ENCODE data around the gene FXYD4. TPM values are rescaled to one million over a fixed set of nuclear protein-coding genes. Genes with fewer than 3 reads are reported as not detected.

Gene FXYD4
- total RNA-seq, 1 experiment from 2014 or later: not detected

DNA sequence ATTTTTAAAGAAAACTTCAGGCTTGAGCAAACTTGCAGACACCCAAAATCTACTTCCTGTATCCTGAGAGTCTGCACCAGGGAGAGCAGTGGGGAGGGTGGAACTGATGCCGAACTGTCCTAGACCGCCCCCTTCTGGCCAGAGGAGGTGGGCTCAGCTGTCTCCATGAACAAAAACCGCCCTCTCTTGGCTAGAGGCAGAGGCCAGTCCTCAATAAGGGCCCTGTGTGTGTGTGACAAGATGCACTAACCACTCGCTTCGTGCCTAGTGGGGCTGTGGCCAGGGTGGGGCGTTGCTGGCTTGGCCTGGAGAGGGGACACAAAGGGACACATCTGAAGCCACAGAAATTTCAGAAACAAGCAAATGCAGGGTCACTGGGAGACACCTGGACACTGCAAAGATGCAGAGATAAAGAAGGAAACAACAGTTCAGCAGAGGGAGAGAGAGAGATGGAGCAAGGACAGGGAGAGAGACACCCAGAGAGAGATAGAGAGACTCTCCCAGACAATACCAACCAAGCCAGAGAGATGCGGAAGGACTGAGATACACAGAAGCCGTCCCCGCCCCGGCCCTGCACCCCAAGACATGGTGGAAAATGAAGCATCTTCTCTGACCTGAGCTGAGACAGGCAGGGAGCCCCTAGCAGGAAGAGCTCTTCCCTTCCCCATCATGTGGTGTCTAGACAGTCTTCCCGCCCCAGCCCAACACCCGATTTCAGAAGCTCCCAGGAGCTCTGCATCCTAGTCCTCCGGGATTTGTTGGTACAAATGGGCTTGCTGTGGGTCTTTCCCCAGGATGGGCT lies 22.7 kb upstream of the FXYD4 start:
- intact Hi-C loops (cut with micrococcal nuclease; ENCODE audit: unreplicated experiment): loop anchor here (1.0 to 2.0 kb wide), 6 partner anchors 31 to 178 kb away; no protein-coding TSS in a partner anchor
- no peaks in the 10 kb centered on the region for H3K9me3 ChIP-seq
- Mint-ChIP-seq H3K27me3 (ENCODE audit: insufficient read depth, unreplicated experiment) (no peaks in the 10 kb centered on the region), H3K4me3 (ENCODE audit: unreplicated experiment) (no peak overlapping the region), H3K9me3 (ENCODE audit: unreplicated experiment) (no peaks in the 10 kb centered on the region), H3K27ac (ENCODE audit: unreplicated experiment) (peak overlapping the region; percentile 1), H3K36me3 (ENCODE audit: insufficient read depth, unreplicated experiment) (no peaks in the 10 kb centered on the region), H3K4me1 (ENCODE audit: low read depth, unreplicated experiment) (peaks cover 10% of the 10 kb centered on the region)
- H3K27me3 ChIP-seq (replicated peaks; ENCODE audit: control insufficient read depth, insufficient read depth, low read length): no peaks in the 10 kb centered on the region
- BruUV-seq (replicated peaks): no TSS peak
- DNase-seq: peak; percentile 91 to 95
- TF ChIP-seq CTCF (IDR thresholded peaks at IDR 0.05; ENCODE audit: insufficient read depth in 1 of 2, low read depth in 1 of 2, low read length in 1 of 2, severe bottlenecking in 1 of 2, unreplicated experiment in 1 of 2): peak; percentile 99 to 100
- ChIA-PET CTCF (interaction anchor here (0.6 to 2.9 kb wide), 5 partner anchors 44 to 83 kb away, joined by 3 to 42 read pairs (median 6); partner anchors contain the start of gene RASGEF1A), POLR2A (no interaction called here)
- no peaks in the 10 kb centered on the region for H3K36me3 ChIP-seq (ENCODE audit: control insufficient read depth, insufficient read depth, low read length)
- H3K4me1 ChIP-seq: peaks cover 11% of the 10 kb centered on the region
- H3K4me3 ChIP-seq (ENCODE audit: low read depth, low read length): no peak overlapping the region

DNA sequence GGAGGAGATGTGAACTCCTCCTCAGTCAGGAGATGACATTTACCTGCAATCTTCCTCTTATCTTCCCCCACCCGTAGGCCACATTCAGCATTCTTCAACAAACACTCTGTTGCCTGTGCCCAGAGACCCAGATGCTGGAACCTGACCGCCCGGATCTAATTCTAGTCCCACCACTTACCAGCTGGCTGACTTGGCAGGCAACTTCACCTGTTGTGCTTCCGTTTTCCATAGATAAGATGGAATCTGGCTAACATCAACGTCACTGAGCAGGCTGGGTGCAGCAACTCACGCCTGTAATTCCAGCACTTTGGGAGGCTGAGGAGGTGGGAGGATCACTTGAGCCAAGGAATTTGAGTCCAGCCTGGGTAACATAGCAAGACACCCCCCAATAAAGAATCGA lies 21.3 kb upstream of the FXYD4 start:
- peaks cover 19% of the 10 kb centered on the region for H3K4me1 Mint-ChIP-seq (ENCODE audit: low read depth, unreplicated experiment)
- no peaks in the 10 kb centered on the region for H3K9me3 Mint-ChIP-seq (ENCODE audit: unreplicated experiment)
- TF ChIP-seq CTCF (IDR thresholded peaks at IDR 0.05; ENCODE audit: insufficient read depth in 1 of 2, low read depth in 1 of 2, low read length in 1 of 2, severe bottlenecking in 1 of 2, unreplicated experiment in 1 of 2): no peak
- H3K36me3 Mint-ChIP-seq (ENCODE audit: insufficient read depth, unreplicated experiment): no peaks in the 10 kb centered on the region
- BruUV-seq (replicated peaks): no TSS peak
- Histone ChIP-seq H3K36me3 (ENCODE audit: control insufficient read depth, insufficient read depth, low read length) (no peaks in the 10 kb centered on the region), H3K4me1 (peaks cover 18% of the 10 kb centered on the region), H3K4me3 (ENCODE audit: low read depth, low read length) (no peak overlapping the region), H3K27me3 (replicated peaks; ENCODE audit: control insufficient read depth, insufficient read depth, low read length) (no peaks in the 10 kb centered on the region), H3K9me3 (no peaks in the 10 kb centered on the region)
- POLR2A ChIA-PET: no interaction called here
- no peaks in the 10 kb centered on the region for H3K27me3 Mint-ChIP-seq (ENCODE audit: insufficient read depth, unreplicated experiment)
- CTCF ChIA-PET: interaction anchor here (0.6 kb wide), 1 partner anchor 59 kb away, joined by 4 read pairs; no protein-coding TSS in a partner anchor
- no peak overlapping the region for H3K27ac Mint-ChIP-seq (ENCODE audit: unreplicated experiment)
- DNase-seq: no peak
- H3K4me3 Mint-ChIP-seq (ENCODE audit: unreplicated experiment): no peak overlapping the region
- intact Hi-C loops (cut with micrococcal nuclease; ENCODE audit: unreplicated experiment): no loop called here

- H3K4me3 ChIP-seq (ENCODE audit: low read depth, low read length): no peak overlapping the region
- H3K4me1 ChIP-seq: peaks cover 19% of the 10 kb centered on the region
- H3K27me3 ChIP-seq (replicated peaks; ENCODE audit: control insufficient read depth, insufficient read depth, low read length): no peaks in the 10 kb centered on the region
- intact Hi-C loops (cut with micrococcal nuclease; ENCODE audit: unreplicated experiment): no loop called here
- no peaks in the 10 kb centered on the region for H3K27me3 Mint-ChIP-seq (ENCODE audit: insufficient read depth, unreplicated experiment)
- no TSS peak for BruUV-seq (replicated peaks)
- CTCF ChIA-PET: interaction anchor here (0.6 kb wide), 2 partner anchors 59 to 86 kb away, joined by 4 read pairs; no protein-coding TSS in a partner anchor
- no peak overlapping the region for H3K27ac Mint-ChIP-seq (ENCODE audit: unreplicated experiment)
- no peaks in the 10 kb centered on the region for H3K36me3 ChIP-seq (ENCODE audit: control insufficient read depth, insufficient read depth, low read length)
- no peaks in the 10 kb centered on the region for H3K36me3 Mint-ChIP-seq (ENCODE audit: insufficient read depth, unreplicated experiment)
- no peaks in the 10 kb centered on the region for H3K9me3 ChIP-seq
- no peaks in the 10 kb centered on the region for H3K9me3 Mint-ChIP-seq (ENCODE audit: unreplicated experiment)
- no peak for TF ChIP-seq CTCF (IDR thresholded peaks at IDR 0.05; ENCODE audit: insufficient read depth in 1 of 2, low read depth in 1 of 2, low read length in 1 of 2, severe bottlenecking in 1 of 2, unreplicated experiment in 1 of 2)
- peaks cover 19% of the 10 kb centered on the region for H3K4me1 Mint-ChIP-seq (ENCODE audit: low read depth, unreplicated experiment)
- no peak overlapping the region for H3K4me3 Mint-ChIP-seq (ENCODE audit: unreplicated experiment)
- DNase-seq: no peak
- POLR2A ChIA-PET: no interaction called here
Measured at GRCh38 chr10:43350686-43351085, 20.8 kb upstream of the FXYD4 start.
